Right renal cortex interstitium (tissue), 3 donors: ENCODE measurements around the gene FLYWCH2. TPM values are rescaled to one million over a fixed set of nuclear protein-coding genes. Genes with fewer than 3 reads are reported as not detected.
"Not testable (repeated sequence)": the region's sequence is repeated elsewhere in the genome, so short reads cannot be mapped to it uniquely, and the experiment has no call there.

ENCODE experiments used
- DNase-seq, 3 donors: peaks; one replicate each; pipeline ENCODE4 v3.0.0-alpha.2; 2013; ENCODE audit warnings: low read depth in 3 of 3, low spot score in 2 of 3
- polyA plus RNA-seq, 3 donors: library from polyadenylated mRNA; unstranded; fragments of 120-200 nt; gene quantifications; one replicate each; pipeline ENCODE4 v1.2.1, GENCODE V29; 2013; ENCODE audit not compliant: insufficient read length in 3 of 3

The FLYWCH2 gene
- polyA plus RNA-seq, 3 donors = 18.8 to 20.7 (median 19.4) TPM

DNA sequence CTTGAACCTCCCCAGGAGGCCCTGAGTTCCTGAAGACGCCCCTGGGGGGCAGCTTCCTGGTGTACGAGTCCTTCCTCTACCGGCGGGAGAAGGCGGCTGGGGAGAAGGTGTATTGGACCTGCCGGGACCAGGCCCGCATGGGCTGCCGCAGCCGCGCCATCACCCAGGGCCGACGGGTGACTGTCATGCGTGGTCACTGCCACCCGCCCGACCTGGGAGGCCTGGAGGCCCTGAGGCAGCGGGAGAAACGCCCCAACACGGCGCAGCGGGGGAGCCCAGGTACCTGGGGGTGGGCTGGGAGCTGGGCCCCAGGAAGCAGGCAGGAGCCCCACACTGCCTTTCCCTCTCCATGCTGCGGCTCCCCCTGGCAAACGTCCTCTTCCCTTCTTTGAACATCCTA lies 50.7 kb downstream of the FLYWCH2 start:
- DNase-seq = no peak

GRCh38 chr16:2934450-2934849 lies 51.4 kb downstream of the FLYWCH2 start:
- DNase-seq = no peak

- DNase-seq = no peak
Observed at GRCh38 chr16:2936436-2937011, 53.5 kb downstream of the FLYWCH2 start.

DNA sequence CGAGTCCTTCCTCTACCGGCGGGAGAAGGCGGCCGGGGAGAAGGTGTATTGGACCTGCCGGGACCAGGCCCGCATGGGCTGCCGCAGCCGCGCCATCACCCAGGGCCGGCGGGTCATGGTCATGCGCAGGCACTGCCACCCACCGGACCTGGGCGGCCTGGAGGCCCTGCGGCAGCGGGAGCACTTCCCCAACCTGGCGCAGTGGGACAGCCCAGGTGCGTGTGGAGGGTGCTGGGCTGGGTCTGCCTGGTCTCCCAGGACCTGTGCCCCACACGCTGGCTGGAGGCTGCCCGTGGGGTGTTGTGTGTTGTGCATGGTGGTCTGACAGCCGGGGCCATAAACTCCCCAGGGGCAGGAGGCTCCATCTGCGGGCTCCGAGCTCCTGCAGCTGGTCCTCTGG lies 54.2 kb downstream of the FLYWCH2 start:
- DNase-seq = no peak

DNA sequence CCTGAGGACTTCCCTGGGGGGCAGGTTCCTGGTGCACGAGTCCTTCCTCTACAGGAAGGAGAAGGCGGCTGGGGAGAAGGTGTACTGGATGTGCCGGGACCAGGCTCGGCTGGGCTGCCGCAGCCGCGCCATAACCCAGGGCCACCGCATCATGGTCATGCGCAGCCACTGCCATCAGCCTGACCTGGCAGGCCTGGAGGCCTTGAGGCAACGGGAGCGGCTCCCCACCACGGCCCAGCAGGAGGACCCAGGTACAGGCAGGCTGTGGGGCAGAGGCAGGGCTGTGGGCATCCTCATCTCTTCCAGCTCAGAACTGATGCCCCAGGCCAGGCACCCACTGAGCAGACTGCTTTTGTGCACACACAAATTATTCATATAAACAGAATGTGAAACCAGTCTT lies 55.2 kb downstream of the FLYWCH2 start:
- no peak for DNase-seq

GRCh38 chr16:2939968-2940367 lies 57.0 kb downstream of the FLYWCH2 start:
- no peak for DNase-seq

DNA sequence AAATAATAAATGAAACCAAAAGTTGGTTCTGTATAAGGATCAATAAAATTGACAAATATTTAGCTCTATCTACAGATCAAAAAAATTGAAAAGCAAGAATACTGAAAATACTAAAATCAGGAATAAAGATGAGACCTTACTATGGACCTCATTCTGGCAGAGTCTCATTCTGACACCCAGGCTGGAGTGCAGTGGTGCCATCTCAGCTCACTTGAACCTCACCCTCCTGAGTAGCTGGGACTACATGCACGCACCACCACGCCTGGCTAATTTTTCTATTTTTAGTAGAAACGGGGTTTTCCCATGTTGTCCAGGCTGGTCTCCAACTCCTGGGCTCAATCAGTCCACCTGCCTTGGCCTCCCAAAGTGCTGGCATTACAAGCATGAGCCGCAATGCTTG lies 59.0 kb downstream of the FLYWCH2 start:
- no peak for DNase-seq

GRCh38 chr16:2943716-2944115 lies 60.7 kb downstream of the FLYWCH2 start:
- DNase-seq = not testable (repeated sequence)

DNA sequence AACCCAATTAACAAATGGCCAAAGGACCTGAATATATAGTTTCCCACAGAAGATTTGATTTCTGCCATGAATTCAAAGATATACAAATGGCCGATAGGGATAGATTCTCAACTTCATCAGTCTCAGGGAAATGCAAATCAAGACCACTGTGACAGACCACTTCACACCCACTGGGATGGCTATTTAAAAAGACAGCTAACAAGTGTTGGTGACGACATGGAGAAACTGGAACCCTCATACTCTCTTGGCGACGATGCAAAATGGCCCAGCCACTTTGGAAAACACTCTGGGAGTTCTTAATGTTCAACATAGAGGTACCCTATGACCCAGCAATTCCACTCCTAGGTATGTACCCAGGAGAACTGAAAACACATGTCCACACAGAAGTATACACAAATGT lies 63.6 kb downstream of the FLYWCH2 start:
- no peak for DNase-seq

Other genes starting within 250 kb of the FLYWCH2 start
- 10 to 100 TPM; 23.7 to 25.6 (median 24.2) TPM for gene KCTD5, start 200.7 kb upstream of the FLYWCH2 start, polyA plus RNA-seq
- 1 to 10 TPM; 1.2 to 1.7 (median 1.2) TPM for gene PRSS27, start 163.0 kb upstream of the FLYWCH2 start, polyA plus RNA-seq
- 100 to 1,000 TPM; 383 to 548 (median 392) TPM for gene SRRM2, start 130.6 kb upstream of the FLYWCH2 start, polyA plus RNA-seq
- 100 to 1,000 TPM; 199 to 241 (median 210) TPM for gene ELOB, start 105.9 kb upstream of the FLYWCH2 start, polyA plus RNA-seq
- gene PRSS33, start 95.7 kb upstream of the FLYWCH2 start, polyA plus RNA-seq = under 1 TPM in 2 of 3 donors, not detected in 1; 0.33 to 0.61 TPM
- gene PRSS41, start 84.7 kb upstream of the FLYWCH2 start, polyA plus RNA-seq = not detected
- under 1 TPM in 2 of 3 donors, not detected in 1; 0.19 to 0.43 TPM for gene PRSS21, start 66.0 kb upstream of the FLYWCH2 start, polyA plus RNA-seq
- under 1 TPM; 0.31 to 0.60 (median 0.32) TPM for gene ZG16B, start 52.9 kb upstream of the FLYWCH2 start, polyA plus RNA-seq
- gene PRSS22, start 25.0 kb upstream of the FLYWCH2 start, polyA plus RNA-seq = 1 to 10 TPM; 6.8 to 7.4 (median 7.0) TPM
- gene FLYWCH1, start 28.7 kb downstream of the FLYWCH2 start, polyA plus RNA-seq = 10 to 100 TPM; 13.1 to 16.3 (median 14.6) TPM
- gene KREMEN2, start 81.1 kb downstream of the FLYWCH2 start, polyA plus RNA-seq = 1 to 10 TPM in 2 of 3 donors, under 1 TPM in 1; 1.00 to 1.4 (median 1.1) TPM
- 1 to 10 TPM; 7.5 to 8.5 (median 8.1) TPM for gene PAQR4, start 86.1 kb downstream of the FLYWCH2 start, polyA plus RNA-seq
- 10 to 100 TPM; 11.3 to 12.5 (median 11.4) TPM for gene PKMYT1, start 97.2 kb downstream of the FLYWCH2 start, polyA plus RNA-seq
- 1 to 10 TPM; 2.0 to 2.8 (median 2.5) TPM for gene CLDN9, start 129.7 kb downstream of the FLYWCH2 start, polyA plus RNA-seq
- gene CLDN6, start 135.0 kb downstream of the FLYWCH2 start, polyA plus RNA-seq = 10 to 100 TPM; 25.8 to 38.1 (median 31.0) TPM
- 10 to 100 TPM in 2 of 3 donors, 1 to 10 TPM in 1; 8.9 to 12.9 (median 11.9) TPM for gene TNFRSF12A, start 137.2 kb downstream of the FLYWCH2 start, polyA plus RNA-seq
- 10 to 100 TPM; 50.7 to 66.1 (median 57.1) TPM for gene HCFC1R1, start 140.7 kb downstream of the FLYWCH2 start, polyA plus RNA-seq
- gene THOC6, start 140.8 kb downstream of the FLYWCH2 start, polyA plus RNA-seq = 10 to 100 TPM; 27.9 to 33.3 (median 29.9) TPM
- gene BICDL2, start 153.7 kb downstream of the FLYWCH2 start, polyA plus RNA-seq = 1 to 10 TPM; 1.1 to 2.2 (median 1.5) TPM
- gene MMP25, start 163.3 kb downstream of the FLYWCH2 start, polyA plus RNA-seq = under 1 TPM; 0.35 to 0.82 (median 0.79) TPM
- 10 to 100 TPM; 28.0 to 36.8 (median 29.4) TPM for gene IL32, start 182.4 kb downstream of the FLYWCH2 start, polyA plus RNA-seq
- gene ZSCAN10, start 216.1 kb downstream of the FLYWCH2 start, polyA plus RNA-seq = under 1 TPM in 1 of 3 donors, not detected in 2; 0.11 TPM
- 10 to 100 TPM; 12.7 to 14.6 (median 13.8) TPM for gene ZNF205, start 229.4 kb downstream of the FLYWCH2 start, polyA plus RNA-seq